ENCODE data around the gene QKI. TPM values are rescaled to one million over a fixed set of nuclear protein-coding genes. Genes with fewer than 3 reads are reported as not detected.

The QKI gene
- total and polyA plus RNA-seq, 2 donors (not counting 1 experiment from before 2014, with no cell fraction given) = 129 to 224 TPM

- no peak overlapping the region for H2AFZ ChIP-seq (ENCODE audit: low read length)
- H3K4me1 ChIP-seq (ENCODE audit: control insufficient read depth, extremely low read depth, insufficient read depth, low read length) = peaks cover 25% of the 10 kb centered on the region
- peak overlapping the region in 1 of 4 experiments; percentile 34 for H3K4me3 ChIP-seq (replicated peaks in 1 of 4; ENCODE audit: control extremely low read depth in 1 of 4, insufficient read depth in 1 of 4, low read depth in 3 of 4, low read length in 4 of 4)
- H3K27me3 ChIP-seq (ENCODE audit: control insufficient read depth, insufficient read depth, low read length) = no peaks in the 10 kb centered on the region
- H3K4me2 ChIP-seq (ENCODE audit: extremely low read depth, insufficient read depth, low read length) = peak overlapping the region; percentile 90
- TF ChIP-seq EZH2 (IDR thresholded peaks at IDR 0.05; ENCODE audit: low read length, missing control alignments) (no peak), CTCF (conservative IDR thresholded peaks at IDR 0.05 in 1 of 2, IDR thresholded peaks at IDR 0.05 in 1 of 2; ENCODE audit: low read depth in 1 of 2, low read length in 2 of 2) (no peak)
- H3K36me3 ChIP-seq (ENCODE audit: control insufficient read depth, insufficient read depth, low read length) = no peaks in the 10 kb centered on the region
- peaks cover 3% of the 10 kb centered on the region for H4K20me1 ChIP-seq (ENCODE audit: control insufficient read depth, extremely low read depth, insufficient read depth, low read length)
- peaks cover 90% of the 10 kb centered on the region for H3K79me2 ChIP-seq (ENCODE audit: control insufficient read depth, insufficient read depth, low read length)
- peak overlapping the region; percentile 68 for H3K27ac ChIP-seq (ENCODE audit: insufficient read depth, low read length)
- peak; percentile 18 to 76 for DNase-seq (ENCODE audit: low read depth in 2 of 2)
- H3K9me3 ChIP-seq (ENCODE audit: control insufficient read depth, insufficient read depth, low read depth, low read length) = no peaks in the 10 kb centered on the region
- no peak overlapping the region for H3K9ac ChIP-seq (ENCODE audit: insufficient read depth, low read length)
These were observed 45.0 kb downstream of the QKI start for GRCh38 chr6:163459536-163459935.

GRCh38 chr6:163460307-163460782 lies 45.8 kb downstream of the QKI start:
- Histone ChIP-seq H3K27me3 (ENCODE audit: control insufficient read depth, insufficient read depth, low read length) (no peaks in the 10 kb centered on the region), H3K9me3 (ENCODE audit: control insufficient read depth, insufficient read depth, low read depth, low read length) (no peaks in the 10 kb centered on the region), H3K4me2 (ENCODE audit: extremely low read depth, insufficient read depth, low read length) (peak overlapping the region; percentile 90), H3K36me3 (ENCODE audit: control insufficient read depth, insufficient read depth, low read length) (no peaks in the 10 kb centered on the region), H3K4me3 (replicated peaks in 1 of 4; ENCODE audit: control extremely low read depth in 1 of 4, insufficient read depth in 1 of 4, low read depth in 3 of 4, low read length in 4 of 4) (peak overlapping the region; percentile 34 to 58 (median 51)), H3K27ac (ENCODE audit: insufficient read depth, low read length) (peak overlapping the region; percentile 68), H3K4me1 (ENCODE audit: control insufficient read depth, extremely low read depth, insufficient read depth, low read length) (peaks cover 22% of the 10 kb centered on the region), H2AFZ (ENCODE audit: low read length) (no peak overlapping the region), H4K20me1 (ENCODE audit: control insufficient read depth, extremely low read depth, insufficient read depth, low read length) (peaks cover 3% of the 10 kb centered on the region), H3K9ac (ENCODE audit: insufficient read depth, low read length) (peak overlapping the region; percentile 53), H3K79me2 (ENCODE audit: control insufficient read depth, insufficient read depth, low read length) (peaks cover 84% of the 10 kb centered on the region)
- TF ChIP-seq CTCF (conservative IDR thresholded peaks at IDR 0.05 in 1 of 2, IDR thresholded peaks at IDR 0.05 in 1 of 2; ENCODE audit: low read depth in 1 of 2, low read length in 2 of 2) (no peak), EZH2 (IDR thresholded peaks at IDR 0.05; ENCODE audit: low read length, missing control alignments) (no peak)
- peak; percentile 67 to 72 for DNase-seq (ENCODE audit: low read depth in 2 of 2)

- no peak overlapping the region for H3K4me3 ChIP-seq (replicated peaks in 1 of 4; ENCODE audit: control extremely low read depth in 1 of 4, insufficient read depth in 1 of 4, low read depth in 3 of 4, low read length in 4 of 4)
- H4K20me1 ChIP-seq (ENCODE audit: control insufficient read depth, extremely low read depth, insufficient read depth, low read length) = peaks cover 3% of the 10 kb centered on the region
- peaks cover 19% of the 10 kb centered on the region for H3K4me1 ChIP-seq (ENCODE audit: control insufficient read depth, extremely low read depth, insufficient read depth, low read length)
- H3K36me3 ChIP-seq (ENCODE audit: control insufficient read depth, insufficient read depth, low read length) = no peaks in the 10 kb centered on the region
- no peaks in the 10 kb centered on the region for H3K9me3 ChIP-seq (ENCODE audit: control insufficient read depth, insufficient read depth, low read depth, low read length)
- no peaks in the 10 kb centered on the region for H3K27me3 ChIP-seq (ENCODE audit: control insufficient read depth, insufficient read depth, low read length)
- no peak overlapping the region for H3K4me2 ChIP-seq (ENCODE audit: extremely low read depth, insufficient read depth, low read length)
- H2AFZ ChIP-seq (ENCODE audit: low read length) = no peak overlapping the region
- DNase-seq (ENCODE audit: low read depth in 2 of 2) = no peak
- peaks cover 77% of the 10 kb centered on the region for H3K79me2 ChIP-seq (ENCODE audit: control insufficient read depth, insufficient read depth, low read length)
- H3K27ac ChIP-seq (ENCODE audit: insufficient read depth, low read length) = no peak overlapping the region
- H3K9ac ChIP-seq (ENCODE audit: insufficient read depth, low read length) = no peak overlapping the region
- TF ChIP-seq EZH2 (IDR thresholded peaks at IDR 0.05; ENCODE audit: low read length, missing control alignments) (no peak), CTCF (conservative IDR thresholded peaks at IDR 0.05 in 1 of 2, IDR thresholded peaks at IDR 0.05 in 1 of 2; ENCODE audit: low read depth in 1 of 2, low read length in 2 of 2) (no peak)
These were observed 47.2 kb downstream of the QKI start for GRCh38 chr6:163461696-163462095.
